B cell (primary cell): Measurements from ENCODE around the gene APOBEC3C. TPM values are rescaled to one million over a fixed set of nuclear protein-coding genes. Genes with fewer than 3 reads are reported as not detected.

Experiments used
- ATAC-seq: fragments of 200-7000 bp; cut with Tn5 transposase; one replicate; pipeline ENCODE4 v1.10.0; 2021; ENCODE audit warnings: low read depth, mild to moderate bottlenecking, moderate number of reproducible peaks, moderate library complexity
- CTCF ChIA-PET: fragments of 350-600 bp; sonication (Branson Sonifier 250); formaldehyde crosslinking; loops from one replicate; lab custom pipeline; 2021; ENCODE audit warnings: antibody characterized with exemption, inconsistent platforms; lab: Charles Lee
- POLR2A ChIA-PET: fragments of 350-600 bp; sonication (Branson Sonifier 250); formaldehyde crosslinking; loops from one replicate; lab custom pipeline; 2021; ENCODE audit warnings: antibody characterized with exemption; lab: Charles Lee
- DNase-seq: peaks from one replicate; pipeline ENCODE4 v3.0.0; 2013
- H2AFZ ChIP-seq: 2 replicates; pipeline ENCODE4 v1.6.1; 2012; ENCODE audit warnings: mild to moderate bottlenecking, low read depth, low read length; ENCODE audit not compliant: insufficient read depth, poor library complexity, severe bottlenecking
- H3K27ac ChIP-seq, 2 donors: 1 replicate in 1 of 2; 2 replicates in 1 of 2; pipeline ENCODE4 v1.5.1; 2012 to 2013; ENCODE audit warnings: low read length in 2 of 2, mild to moderate bottlenecking in 2 of 2, moderate library complexity in 1 of 2
- H3K27me3 ChIP-seq, 4 experiments: fragments of 200-600 bp in 1 of 4; sonication (generic) in 1 of 4; replicated peaks in 1 of 4; 1 replicate in 2 of 4; 2 replicates in 2 of 4; pipeline versions ENCODE4 v1.6.1 to v1.7.0; 2013 to 2016; ENCODE audit warnings: low read length in 3 of 4, mild to moderate bottlenecking in 2 of 4, mixed read lengths in 1 of 4, moderate library complexity in 1 of 4; ENCODE audit not compliant: insufficient read depth in 4 of 4, control insufficient read depth in 3 of 4; ENCODE audit errors: control extremely low read depth in 1 of 4
- H3K36me3 ChIP-seq, 2 experiments: replicated peaks in 1 of 2; 1 replicate in 1 of 2; 2 replicates in 1 of 2; pipeline versions ENCODE4 v1.6.1 to v1.7.1; 2013; ENCODE audit warnings: low read length in 1 of 2; ENCODE audit not compliant: insufficient read depth in 2 of 2, control insufficient read depth in 1 of 2; ENCODE audit errors: control extremely low read depth in 1 of 2, extremely low read depth in 1 of 2
- H3K4me1 ChIP-seq, 2 donors: fragments of 200-600 bp in 1 of 2; sonication (generic) in 1 of 2; 1 replicate in 1 of 2; 2 replicates in 1 of 2; pipeline versions ENCODE4 v1.5.1 to v1.6.1; 2013 to 2017; ENCODE audit warnings: low read length in 2 of 2; ENCODE audit not compliant: control insufficient read depth in 2 of 2, insufficient read depth in 2 of 2
- H3K4me2 ChIP-seq: replicated peaks from 2 replicates; pipeline ENCODE3; 2012; ENCODE audit warnings: mild to moderate bottlenecking, low read depth, low read length; ENCODE audit not compliant: poor library complexity, severe bottlenecking
- H3K4me3 ChIP-seq, 5 experiments: fragments of 200-600 bp in 1 of 5; sonication (generic) in 1 of 5; 1 replicate in 3 of 5; 2 replicates in 2 of 5; pipeline versions ENCODE4 v1.5.1 to v1.7.0; 2011 to 2016; ENCODE audit warnings: low read length in 4 of 5, mild to moderate bottlenecking in 4 of 5, low read depth in 2 of 5, control low read depth in 1 of 5, moderate library complexity in 1 of 5; ENCODE audit not compliant: insufficient read depth in 1 of 5; ENCODE audit errors: control extremely low read depth in 1 of 5, extremely low read depth in 1 of 5
- H3K79me2 ChIP-seq: fragments of 200-600 bp; sonication (generic); one replicate; pipeline ENCODE4 v1.6.0; 2016; ENCODE audit warnings: low read length; ENCODE audit not compliant: control insufficient read depth, insufficient read depth
- H3K9ac ChIP-seq: fragments of 200-600 bp; sonication (generic); 2 replicates; pipeline ENCODE4 v1.6.1; 2017; ENCODE audit warnings: mild to moderate bottlenecking, low read length, moderate library complexity
- H3K9me3 ChIP-seq, 3 donors: one replicate each; pipeline versions ENCODE4 v1.6.1 to v1.7.1; 2013; ENCODE audit warnings: low read length in 2 of 3; ENCODE audit not compliant: control insufficient read depth in 2 of 3, insufficient read depth in 1 of 3; ENCODE audit errors: control extremely low read depth in 1 of 3
- H4K20me1 ChIP-seq: 2 replicates; pipeline ENCODE4 v1.6.0; 2012; ENCODE audit warnings: mild to moderate bottlenecking, low read length; ENCODE audit not compliant: insufficient read depth, control insufficient read depth, poor library complexity, severe bottlenecking
- H3K27ac Mint-ChIP-seq: one replicate; pipeline ENCODE4 v1.8.0; 2021; ENCODE audit warnings: mixed read lengths
- H3K27me3 Mint-ChIP-seq: one replicate; pipeline ENCODE4 v1.8.0; 2021; ENCODE audit warnings: mixed read lengths
- H3K4me1 Mint-ChIP-seq: one replicate; pipeline ENCODE4 v1.8.0; 2021; ENCODE audit warnings: mixed read lengths
- H3K4me3 Mint-ChIP-seq: one replicate; pipeline ENCODE4 v1.8.0; 2021; ENCODE audit warnings: mixed read lengths
- H3K9me3 Mint-ChIP-seq: one replicate; pipeline ENCODE4 v1.8.0; 2022; ENCODE audit warnings: mixed read lengths; ENCODE audit not compliant: insufficient read depth
- CTCF ChIP-seq: fragments of 200-600 bp; IDR thresholded peaks from one replicate; pipeline ENCODE4 v1.8.0; 2022; ENCODE audit warnings: antibody characterized with exemption, mild to moderate bottlenecking
- EZH2 ChIP-seq: IDR thresholded peaks from 2 replicates; pipeline ENCODE4 v1.6.1; 2012; ENCODE audit warnings: borderline replicate concordance, low read depth, mild to moderate bottlenecking, moderate library complexity, low read length; ENCODE audit not compliant: insufficient read depth, poor library complexity, severe bottlenecking
- WGBS: methylation state at CpG from one replicate; pipeline ENCODE4 v1.1.5; 2013; ENCODE audit warnings: missing lambda C conversion rate; ENCODE audit not compliant: insufficient coverage; 5-methylcytosine and 5-hydroxymethylcytosine counted together
- intact Hi-C: fragments of 100-400 bp; cut with micrococcal nuclease; formaldehyde crosslinking; loops from one replicate; pipeline ENCODE4 v1.10.0; 2022
- polyA plus RNA-seq: library from polyadenylated mRNA; depleted of rRNA; stranded (reverse); fragments of >200 nt; gene quantifications from 2 replicates; pipeline ENCODE4 v1.2.3, GENCODE V29; 2012
- total RNA-seq, 2 donors: library from RNA; stranded (reverse); fragments of 120-200 nt in 1 of 2; gene quantifications; 1 replicate in 1 of 2; 2 replicates in 1 of 2; pipeline versions ENCODE4 v1.2.3 to v1.2.4, GENCODE V29; 2013 to 2022

Gene APOBEC3C
- total and polyA plus RNA-seq, 2 donors (not counting 1 experiment from before 2014, with no cell fraction given): 45.5 to 107 TPM

GRCh38 chr22:38970551-38970950, 43.5 kb upstream of the APOBEC3C start:
- no peak overlapping the region for H3K4me3 Mint-ChIP-seq
- TF ChIP-seq CTCF: no peak
- no peak for TF ChIP-seq EZH2
- 74% methylated on average over 5 of the region's 8 CpGs for WGBS
- H3K4me1 ChIP-seq: peaks cover 10 to 27% of the 10 kb centered on the region in 2 donors
- no peaks in the 10 kb centered on the region for H3K9me3 Mint-ChIP-seq
- DNase-seq (no peak), ATAC-seq (no peak)
- no peak overlapping the region for H3K4me3 ChIP-seq
- peak overlapping the region; percentile 37 for H3K27ac Mint-ChIP-seq
- H3K4me2 ChIP-seq: no peak overlapping the region
- no peak overlapping the region for H3K9ac ChIP-seq
- CTCF ChIA-PET: interaction anchor here (1.4 to 11.1 kb wide), 2 partner anchors 12 to 35 kb away, joined by 4 to 133 read pairs; partner anchors contain the start of gene APOBEC3B
- peaks cover 21% of the 10 kb centered on the region for H3K4me1 Mint-ChIP-seq
- intact Hi-C loops: no loop called here
- H2AFZ ChIP-seq: no peak overlapping the region
- peaks cover 21% of the 10 kb centered on the region for H3K27me3 Mint-ChIP-seq
- H3K27ac ChIP-seq: no peak overlapping the region
- POLR2A ChIA-PET: interaction anchor here (0.7 kb wide), 1 partner anchor 143 kb away, joined by 10 read pairs; no protein-coding TSS in a partner anchor
- no peaks in the 10 kb centered on the region for H3K36me3 ChIP-seq
- no peaks in the 10 kb centered on the region for H4K20me1 ChIP-seq
- no peaks in the 10 kb centered on the region for H3K9me3 ChIP-seq
- H3K79me2 ChIP-seq: no peaks in the 10 kb centered on the region
- H3K27me3 ChIP-seq: peaks cover 0 to 18% (median 0%) of the 10 kb centered on the region in 4 experiments

GRCh38 chr22:38971202-38971601, 42.9 kb upstream of the APOBEC3C start:
- intact Hi-C loops: no loop called here
- ChIA-PET CTCF (interaction anchor here (1.4 to 11.1 kb wide), 2 partner anchors 11 to 34 kb away, joined by 4 to 133 read pairs; partner anchors contain the start of gene APOBEC3B), POLR2A (no interaction called here)
- H2AFZ ChIP-seq: no peak overlapping the region
- DNase-seq (no peak), ATAC-seq (no peak)
- Mint-ChIP-seq H3K27me3 (peaks cover 21% of the 10 kb centered on the region), H3K27ac (no peak overlapping the region), H3K4me1 (peaks cover 21% of the 10 kb centered on the region), H3K9me3 (no peaks in the 10 kb centered on the region), H3K4me3 (no peak overlapping the region)
- no peak overlapping the region for H3K4me2 ChIP-seq
- H3K4me3 ChIP-seq: no peak overlapping the region
- H3K27me3 ChIP-seq: peaks cover 0 to 23% (median 0%) of the 10 kb centered on the region in 4 experiments
- no peaks in the 10 kb centered on the region for H4K20me1 ChIP-seq
- WGBS: 95% methylated on average over 5 of the region's 5 CpGs
- no peak overlapping the region for H3K9ac ChIP-seq
- H3K4me1 ChIP-seq: peaks cover 10 to 27% of the 10 kb centered on the region in 2 donors
- H3K9me3 ChIP-seq: no peaks in the 10 kb centered on the region
- TF ChIP-seq EZH2: no peak
- no peak for TF ChIP-seq CTCF
- H3K79me2 ChIP-seq: no peaks in the 10 kb centered on the region
- no peaks in the 10 kb centered on the region for H3K36me3 ChIP-seq
- no peak overlapping the region for H3K27ac ChIP-seq
